Measurements from ENCODE around the gene GRK4.

Gene GRK4

GRCh38 chr4:3085948-3086670 lies 122.7 kb downstream of the GRK4 start:
- H3K27ac Mint-ChIP-seq = peak overlapping the region; percentile 20
- no peak for DNase-seq (ENCODE audit: low spot score in 2 of 2)
- peak overlapping the region; percentile 6 for H3K4me3 Mint-ChIP-seq
- peaks cover 39% of the 10 kb centered on the region for H3K4me1 Mint-ChIP-seq
- H3K36me3 Mint-ChIP-seq = peaks cover 46% of the 10 kb centered on the region
- no peaks in the 10 kb centered on the region for H3K9me3 Mint-ChIP-seq
- ATAC-seq = peak; percentile 63

- H3K4me1 Mint-ChIP-seq = peaks cover 39% of the 10 kb centered on the region
- peaks cover 46% of the 10 kb centered on the region for H3K36me3 Mint-ChIP-seq
- H3K27ac Mint-ChIP-seq = no peak overlapping the region
- no peaks in the 10 kb centered on the region for H3K9me3 Mint-ChIP-seq
- no peak for ATAC-seq
- DNase-seq (ENCODE audit: low spot score in 2 of 2) = no peak
- H3K4me3 Mint-ChIP-seq = no peak overlapping the region
Measured at GRCh38 chr4:3087115-3087797, 123.9 kb downstream of the GRK4 start.

Measured in stimulated activated effector memory CD8-positive, alpha-beta T cell treated with anti-CD3 and anti-CD28 coated beads, Interleukin-12 subunit alpha, Interleukin-12 subunit beta, amount 100 ng/mL, for 72 hours (primary cell).